Adrenal gland (tissue), 5 donors: ENCODE data around the gene MDM1.

Experiments used
- CTCF ChIP-seq, 6 experiments: fragments of 450-650 bp in 4 of 6; fragments of 200-600 bp in 2 of 6; sonication (generic) in 1 of 6; IDR thresholded peaks; 1 replicate in 5 of 6; 2 replicates in 1 of 6; pipeline versions ENCODE4 v1.5.1 to v1.8.0; 2016 to 2021; ENCODE audit warnings: antibody characterized with exemption in 6 of 6, mild to moderate bottlenecking in 2 of 6, moderate library complexity in 1 of 6
- POLR2A ChIP-seq, 2 donors: fragments of 450-650 bp; IDR thresholded peaks; one replicate each; pipeline ENCODE4 v1.6.1; 2017; ENCODE audit warnings: antibody characterized with exemption in 2 of 2, mild to moderate bottlenecking in 2 of 2, moderate library complexity in 1 of 2
- donor health status: DM: no; HTN: no; CAD: no.

DNA sequence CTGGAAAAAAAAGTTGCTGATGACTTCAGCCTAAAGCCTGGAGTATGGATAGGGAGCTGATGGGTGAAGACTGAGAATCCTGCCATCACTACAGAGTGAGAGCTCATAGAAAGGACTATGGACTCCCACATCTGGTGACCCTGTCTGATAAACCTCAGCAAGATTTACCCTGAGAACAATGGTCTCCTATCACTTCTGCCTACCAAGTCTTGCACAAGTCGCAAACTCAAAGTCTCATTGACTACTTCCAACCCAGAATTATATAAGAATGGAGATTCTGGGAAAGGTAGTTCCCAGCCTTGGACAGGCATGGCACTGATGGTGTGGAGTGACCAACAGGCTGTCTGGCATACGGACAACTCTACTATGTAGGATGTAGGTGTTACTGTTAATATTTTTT is 9.7 kb upstream of the MDM1 start:
- TF ChIP-seq POLR2A (IDR thresholded peaks at IDR 0.05), result no peak
- no peak for TF ChIP-seq CTCF (IDR thresholded peaks at IDR 0.05)
